Fibroblast of lung (primary cell): Measurements from ENCODE around the gene CRYBA2. TPM values are rescaled to one million over a fixed set of nuclear protein-coding genes. Genes with fewer than 3 reads are reported as not detected.

ENCODE experiments used
- DNase-seq, 2 donors: peaks; one replicate each; pipeline versions ENCODE4 v3.0.0 to v3.0.0-alpha.2; 2010; ENCODE audit warnings: low read depth in 2 of 2
- H2AFZ ChIP-seq: 2 replicates; pipeline ENCODE4 v1.5.1; 2012; ENCODE audit warnings: low read length, control low read depth, inconsistent platforms
- H3K27ac ChIP-seq: 2 replicates; pipeline ENCODE4 v1.5.1; 2011; ENCODE audit warnings: low read length, control low read depth; ENCODE audit not compliant: insufficient read depth
- H3K27me3 ChIP-seq: 2 replicates; pipeline ENCODE4 v1.5.1; 2011; ENCODE audit warnings: mild to moderate bottlenecking, low read length; ENCODE audit not compliant: control insufficient read depth, insufficient read depth
- H3K36me3 ChIP-seq: 2 replicates; pipeline ENCODE4 v1.5.1; 2011; ENCODE audit warnings: low read length; ENCODE audit not compliant: control insufficient read depth, insufficient read depth
- H3K4me1 ChIP-seq: 2 replicates; pipeline ENCODE4 v1.5.1; 2011; ENCODE audit warnings: low read length; ENCODE audit not compliant: control insufficient read depth, insufficient read depth; ENCODE audit errors: extremely low read depth
- H3K4me2 ChIP-seq: 2 replicates; pipeline ENCODE4 v1.5.1; 2011; ENCODE audit warnings: low read length, control low read depth; ENCODE audit not compliant: insufficient read depth; ENCODE audit errors: extremely low read depth
- H3K4me3 ChIP-seq, 4 experiments: fragments of 200-600 bp in 1 of 4; sonication (generic) in 1 of 4; replicated peaks in 1 of 4; 2 replicates each; pipeline ENCODE4 v1.5.1; 2011 to 2016; ENCODE audit warnings: low read length in 4 of 4, low read depth in 3 of 4, mild to moderate bottlenecking in 3 of 4, control low read depth in 2 of 4, inconsistent platforms in 1 of 4, mixed read lengths in 1 of 4; ENCODE audit not compliant: insufficient read depth in 1 of 4; ENCODE audit errors: control extremely low read depth in 1 of 4
- H3K79me2 ChIP-seq: 2 replicates; pipeline ENCODE4 v1.5.1; 2012; ENCODE audit warnings: mild to moderate bottlenecking, low read length, inconsistent platforms; ENCODE audit not compliant: control insufficient read depth, insufficient read depth
- H3K9ac ChIP-seq: 2 replicates; pipeline ENCODE4 v1.5.1; 2011; ENCODE audit warnings: mild to moderate bottlenecking, low read length, control low read depth; ENCODE audit not compliant: insufficient read depth
- H3K9me3 ChIP-seq: 2 replicates; pipeline ENCODE4 v1.5.1; 2012; ENCODE audit warnings: low read depth, low read length; ENCODE audit not compliant: control insufficient read depth, insufficient read depth
- H4K20me1 ChIP-seq: 2 replicates; pipeline ENCODE4 v1.5.1; 2011; ENCODE audit warnings: low read length; ENCODE audit not compliant: control insufficient read depth, insufficient read depth; ENCODE audit errors: extremely low read depth
- CTCF ChIP-seq, 2 donors: IDR thresholded peaks in 1 of 2; conservative IDR thresholded peaks in 1 of 2; 1 replicate in 1 of 2; 2 replicates in 1 of 2; pipeline ENCODE4 v1.5.1; 2011 to 2012; ENCODE audit warnings: low read length in 2 of 2, control low read depth in 1 of 2, inconsistent platforms in 1 of 2, low read depth in 1 of 2, mild to moderate bottlenecking in 1 of 2
- EZH2 ChIP-seq: IDR thresholded peaks from 2 replicates; pipeline ENCODE4 v1.5.1; 2012; ENCODE audit warnings: low read length, control low read depth, mild to moderate bottlenecking; ENCODE audit errors: missing control alignments
- polyA plus RNA-seq, 2 donors: library from polyadenylated mRNA; depleted of rRNA in 1 of 2; stranded (reverse) in 1 of 2; unstranded in 1 of 2; fragments of >200 nt; gene quantifications; 2 replicates each; pipeline ENCODE4 v1.2.1, GENCODE V29; 2011 to 2012; ENCODE audit warnings: missing spikeins in 1 of 2
- total RNA-seq: library from RNA; depleted of rRNA; stranded (reverse); fragments of >200 nt; gene quantifications from 2 replicates; pipeline ENCODE4 v1.2.1, GENCODE V29; 2014

The CRYBA2 gene
- total and polyA plus RNA-seq, 2 donors (not counting 1 experiment from before 2014, with no cell fraction given), result not detected

- Histone ChIP-seq H3K4me3 (no peak overlapping the region), H3K4me1 (peaks cover 12% of the 10 kb centered on the region), H3K4me2 (no peak overlapping the region), H3K9ac (no peak overlapping the region), H4K20me1 (no peaks in the 10 kb centered on the region), H3K9me3 (no peaks in the 10 kb centered on the region), H2AFZ (no peak overlapping the region), H3K27ac (no peak overlapping the region), H3K36me3 (no peaks in the 10 kb centered on the region), H3K79me2 (no peaks in the 10 kb centered on the region), H3K27me3 (peaks cover 45% of the 10 kb centered on the region)
- DNase-seq, result no peak
- TF ChIP-seq CTCF (conservative IDR thresholded peaks at IDR 0.05 in 1 of 2, IDR thresholded peaks at IDR 0.05 in 1 of 2; ENCODE audit: low read depth in 1 of 2, low read length in 2 of 2), result no peak
- TF ChIP-seq EZH2, result peak; percentile 100
These were observed 32.7 kb downstream of the CRYBA2 start for GRCh38 chr2:218960309-218961165.

- no peak for DNase-seq
- H4K20me1 ChIP-seq, result no peaks in the 10 kb centered on the region
- peaks cover 12% of the 10 kb centered on the region for H3K4me1 ChIP-seq
- H3K36me3 ChIP-seq, result no peaks in the 10 kb centered on the region
- no peak overlapping the region for H3K4me2 ChIP-seq
- H3K79me2 ChIP-seq, result no peaks in the 10 kb centered on the region
- H3K9me3 ChIP-seq, result no peaks in the 10 kb centered on the region
- no peak overlapping the region for H2AFZ ChIP-seq
- peaks cover 50% of the 10 kb centered on the region for H3K27me3 ChIP-seq
- TF ChIP-seq CTCF (conservative IDR thresholded peaks at IDR 0.05 in 1 of 2, IDR thresholded peaks at IDR 0.05 in 1 of 2; ENCODE audit: low read depth in 1 of 2, low read length in 2 of 2) (no peak), EZH2 (no peak)
- peak overlapping the region in 1 of 4 experiments; percentile 53 for H3K4me3 ChIP-seq
- no peak overlapping the region for H3K9ac ChIP-seq
- H3K27ac ChIP-seq, result no peak overlapping the region
These were observed 33.4 kb downstream of the CRYBA2 start for GRCh38 chr2:218959761-218960308.

DNA sequence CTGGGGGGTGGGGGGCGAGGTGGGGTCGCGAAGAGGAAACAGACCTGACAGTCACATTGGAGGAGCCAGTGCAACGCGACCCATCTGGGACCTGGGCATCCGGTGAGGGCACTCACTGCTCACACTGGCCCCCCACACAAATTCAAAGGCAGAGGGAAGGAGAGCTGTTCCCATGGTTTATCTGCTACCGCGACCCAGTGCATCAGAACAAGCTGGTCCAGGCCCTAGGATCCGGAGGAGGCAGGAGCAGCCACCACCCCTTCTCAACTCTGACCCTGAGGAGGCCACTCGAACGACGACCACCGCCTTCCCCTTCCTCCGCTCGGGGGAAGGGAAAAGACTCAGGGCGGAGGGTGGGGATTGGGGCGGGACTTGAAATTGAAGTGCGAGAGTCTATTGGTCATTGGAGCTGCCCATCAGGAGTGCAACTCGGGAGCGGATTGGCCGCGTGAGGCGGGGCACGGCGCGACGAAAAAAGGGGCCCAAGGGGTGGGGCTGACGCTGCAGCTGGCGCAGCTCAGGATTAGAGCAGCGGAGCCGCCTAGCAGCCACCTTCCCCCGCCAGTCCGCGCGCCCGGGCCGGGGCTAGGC is 34.0 kb downstream of the CRYBA2 start, which contains the start of gene CDK5R2:
TSS of gene CDK5R2 (plus strand) at position 526 of the 591 bp plus-strand sequence. CDS start 155 bp downstream, outside the sequence.
- Histone ChIP-seq H3K36me3 (no peaks in the 10 kb centered on the region), H3K79me2 (no peaks in the 10 kb centered on the region), H3K4me2 (no peak within 1 kb of the TSS), H4K20me1 (no peaks in the 10 kb centered on the region), H3K4me1 (peaks cover 7% of the 10 kb centered on the region), H2AFZ (no peak within 1 kb of the TSS), H3K27ac (no peak within 1 kb of the TSS), H3K27me3 (peaks cover 52% of the 10 kb centered on the region), H3K4me3 (peak within 1 kb of the TSS in 2 of 4 experiments; percentile 39 to 53), H3K9me3 (no peaks in the 10 kb centered on the region), H3K9ac (no peak within 1 kb of the TSS)
- TF ChIP-seq CTCF (conservative IDR thresholded peaks at IDR 0.05 in 1 of 2, IDR thresholded peaks at IDR 0.05 in 1 of 2; ENCODE audit: low read depth in 1 of 2, low read length in 2 of 2), result no peak
- no peak for TF ChIP-seq EZH2
- DNase-seq, result peak; percentile 71 to 83
